Measurements from ENCODE around the gene DHX9.

- TF ChIP-seq, protein P1, sequence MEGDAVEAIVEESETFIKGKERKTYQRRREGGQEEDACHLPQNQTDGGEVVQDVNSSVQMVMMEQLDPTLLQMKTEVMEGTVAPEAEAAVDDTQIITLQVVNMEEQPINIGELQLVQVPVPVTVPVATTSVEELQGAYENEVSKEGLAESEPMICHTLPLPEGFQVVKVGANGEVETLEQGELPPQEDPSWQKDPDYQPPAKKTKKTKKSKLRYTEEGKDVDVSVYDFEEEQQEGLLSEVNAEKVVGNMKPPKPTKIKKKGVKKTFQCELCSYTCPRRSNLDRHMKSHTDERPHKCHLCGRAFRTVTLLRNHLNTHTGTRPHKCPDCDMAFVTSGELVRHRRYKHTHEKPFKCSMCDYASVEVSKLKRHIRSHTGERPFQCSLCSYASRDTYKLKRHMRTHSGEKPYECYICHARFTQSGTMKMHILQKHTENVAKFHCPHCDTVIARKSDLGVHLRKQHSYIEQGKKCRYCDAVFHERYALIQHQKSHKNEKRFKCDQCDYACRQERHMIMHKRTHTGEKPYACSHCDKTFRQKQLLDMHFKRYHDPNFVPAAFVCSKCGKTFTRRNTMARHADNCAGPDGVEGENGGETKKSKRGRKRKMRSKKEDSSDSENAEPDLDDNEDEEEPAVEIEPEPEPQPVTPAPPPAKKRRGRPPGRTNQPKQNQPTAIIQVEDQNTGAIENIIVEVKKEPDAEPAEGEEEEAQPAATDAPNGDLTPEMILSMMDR (IDR thresholded peaks at IDR 0.05; ENCODE audit: insufficient read depth, low read depth, low read length), result no peak
- TF ChIP-seq EZH2 (IDR thresholded peaks at IDR 0.05; ENCODE audit: insufficient read depth, low read length), result no peak
Observed at GRCh38 chr1:182842265-182842664, 3.1 kb downstream of the DHX9 start.
